ENCODE data around the gene COL19A1.
"Not testable (repeated sequence)": the region's sequence is repeated elsewhere in the genome, so short reads cannot be mapped to it uniquely, and the experiment has no call there.

The COL19A1 gene

DNA sequence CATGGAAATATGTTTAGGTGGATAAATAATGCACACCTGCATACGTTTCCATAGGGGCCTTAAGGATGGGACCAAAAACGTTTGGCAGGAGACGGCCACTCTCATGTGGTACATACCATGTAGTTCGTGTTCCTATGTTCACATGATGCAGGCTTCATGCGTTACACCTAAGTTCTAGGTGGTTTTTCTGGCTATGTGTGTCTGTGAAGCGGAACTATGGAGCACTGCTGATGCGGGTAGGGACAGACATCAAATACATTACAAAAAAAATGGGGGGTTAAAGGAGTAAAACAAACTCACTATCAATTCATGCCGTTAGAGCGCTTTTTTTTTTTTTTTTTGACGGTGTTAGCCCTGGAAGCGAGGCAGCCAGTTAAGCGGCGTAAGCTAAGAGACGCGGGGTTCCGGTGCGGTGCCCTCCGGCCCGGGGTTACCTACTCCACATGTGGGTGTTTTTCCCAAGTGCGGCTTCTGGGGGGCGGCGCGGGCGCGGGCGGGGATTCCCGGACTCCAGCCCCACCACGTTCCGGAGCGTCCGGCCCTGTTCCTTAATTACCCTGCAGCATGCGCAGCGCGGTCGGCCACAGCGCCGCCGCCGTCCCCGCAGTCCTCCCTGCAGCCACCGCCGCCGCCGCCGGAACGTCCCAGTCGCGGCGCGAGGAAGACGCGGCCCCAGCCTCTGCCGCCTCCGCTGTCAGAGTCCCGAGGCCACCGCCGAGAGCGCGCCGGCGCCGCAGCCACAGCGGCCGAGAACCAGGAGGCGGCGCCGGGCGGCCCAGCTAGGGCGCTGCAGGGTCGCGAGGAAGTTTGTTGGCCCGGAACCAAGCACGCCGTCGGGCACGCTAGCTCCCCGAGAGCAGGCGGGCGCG, 648 bp downstream of the COL19A1 start:
- no peak for FAIRE-seq

GRCh38 chr6:69867639-69867976, 1.3 kb downstream of the COL19A1 start:
- no peak for FAIRE-seq

- FAIRE-seq: no peak
These were observed 2.0 kb downstream of the COL19A1 start for GRCh38 chr6:69868252-69868804.

DNA sequence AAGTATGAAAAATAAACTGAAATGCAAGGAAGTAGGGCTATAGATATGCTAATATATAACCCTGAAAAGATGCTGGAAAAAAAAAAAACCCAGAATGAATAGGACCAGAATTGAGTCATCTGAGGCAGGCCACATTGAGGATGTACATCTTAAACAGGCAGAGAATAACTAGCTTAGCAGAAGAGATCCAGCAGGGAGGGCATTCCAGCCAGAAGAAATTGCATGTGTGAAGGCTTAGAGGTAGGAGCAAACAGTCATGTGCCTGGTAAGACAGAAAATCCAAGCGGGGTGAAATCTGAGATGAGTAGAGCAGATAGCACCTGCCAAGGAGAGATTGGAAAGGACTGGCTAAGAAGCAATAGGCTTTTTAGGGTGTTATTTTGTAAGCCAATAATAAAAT, 2.6 kb downstream of the COL19A1 start:
- no peak for FAIRE-seq

DNA sequence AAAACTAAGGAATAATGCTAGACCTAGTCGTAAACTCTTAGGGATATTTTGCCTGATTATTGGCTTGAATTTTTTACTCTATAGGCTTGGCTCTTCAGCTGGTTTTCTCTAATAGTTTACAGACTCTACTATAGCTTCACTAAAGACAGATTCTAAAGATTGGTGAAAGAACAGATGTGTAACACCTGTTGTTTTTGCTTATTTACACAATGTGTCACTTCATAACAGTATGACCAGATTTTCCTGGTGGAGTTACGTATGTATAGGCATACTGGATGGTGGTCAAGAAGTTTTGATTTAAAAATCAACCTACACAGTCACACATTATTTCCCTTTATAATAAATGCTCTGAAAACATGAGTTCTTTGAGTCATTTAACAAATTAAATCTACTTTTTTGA, 4.8 kb downstream of the COL19A1 start:
- FAIRE-seq: no peak

- no peak for FAIRE-seq
These were observed 6.9 kb downstream of the COL19A1 start for GRCh38 chr6:69873291-69873690.

GRCh38 chr6:69875715-69876114, 9.4 kb downstream of the COL19A1 start:
- FAIRE-seq: no peak

- no peak for FAIRE-seq
These were observed 12.4 kb downstream of the COL19A1 start for GRCh38 chr6:69878795-69879194.

DNA sequence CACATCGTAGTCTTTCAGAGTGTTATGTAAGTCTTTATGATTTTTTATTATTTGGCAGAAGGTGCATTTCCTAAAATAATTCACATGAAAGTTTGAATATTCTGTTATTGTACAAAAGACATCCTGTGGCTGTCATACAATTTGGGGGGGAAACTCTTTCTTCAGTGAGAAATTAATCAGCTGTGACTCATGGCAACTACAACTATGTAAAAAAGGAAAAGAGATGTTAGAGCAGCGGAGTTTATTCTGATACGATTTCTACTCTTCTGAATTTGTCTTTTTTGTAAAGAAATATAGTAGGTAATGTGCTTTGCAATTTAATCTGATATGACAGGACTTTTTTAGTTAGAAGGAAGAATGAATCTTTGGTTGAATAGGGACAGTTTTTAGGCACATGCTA, 14.2 kb downstream of the COL19A1 start:
- no peak for FAIRE-seq

DNA sequence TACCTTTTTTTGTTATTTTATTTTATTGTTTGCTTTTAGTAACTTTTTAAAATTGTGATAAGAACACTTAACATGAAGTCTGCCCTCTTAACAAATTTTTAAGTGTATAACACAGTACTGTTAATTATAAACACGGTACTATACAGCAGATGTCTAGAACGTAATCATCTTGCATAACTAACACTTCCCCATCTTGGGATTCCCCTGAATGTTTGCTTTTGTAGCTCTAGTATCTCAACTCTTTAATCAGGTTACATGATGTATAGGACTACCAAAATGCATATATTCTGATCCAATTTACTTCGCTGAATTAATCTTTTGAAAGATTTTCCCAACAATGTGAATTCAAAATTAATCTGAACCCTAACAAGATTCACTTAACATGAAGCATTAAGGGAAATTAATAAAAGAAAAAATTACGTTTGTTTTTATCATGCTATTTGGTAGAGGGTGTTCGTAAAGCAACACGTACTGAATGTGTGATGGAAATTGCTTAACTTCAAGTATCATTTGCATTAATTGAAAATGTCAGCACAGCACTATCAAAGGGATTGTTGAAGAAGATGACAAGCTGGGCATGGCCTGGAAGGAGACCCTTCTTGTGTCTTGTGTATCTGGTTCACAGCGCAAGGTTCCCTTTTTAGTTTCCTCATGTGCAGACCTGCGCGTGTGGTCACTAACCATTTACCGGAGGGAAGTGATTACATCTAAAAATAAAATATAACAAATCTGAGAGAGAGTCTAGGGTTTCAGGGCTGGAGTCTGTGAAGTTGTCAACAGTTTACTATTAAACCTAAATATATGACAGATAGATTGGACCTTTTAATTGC, 15.2 kb downstream of the COL19A1 start:
- no peak for FAIRE-seq

DNA sequence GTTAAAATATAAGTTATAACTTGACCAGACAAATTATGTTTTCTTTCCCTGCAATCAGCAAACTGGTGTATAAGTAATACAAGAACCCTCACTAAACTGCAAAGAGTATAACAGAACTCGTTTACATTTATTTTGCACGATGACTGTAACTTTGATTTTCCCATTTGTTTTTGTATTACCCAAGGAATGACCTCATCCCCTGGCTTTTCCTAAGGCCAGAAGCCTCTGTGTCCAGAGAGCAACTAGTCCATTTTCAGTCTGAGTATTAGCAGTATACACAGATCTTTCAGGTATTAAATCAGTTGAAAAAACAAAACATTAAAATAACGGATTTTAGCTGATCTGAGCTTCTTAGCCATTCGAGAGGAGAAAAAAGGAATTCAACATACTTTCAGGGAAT, 17.2 kb downstream of the COL19A1 start:
- FAIRE-seq: no peak

- no peak for FAIRE-seq
These were observed 17.9 kb downstream of the COL19A1 start for GRCh38 chr6:69884231-69884630.

GRCh38 chr6:69887026-69887425, 20.7 kb downstream of the COL19A1 start:
- FAIRE-seq: no peak

GRCh38 chr6:69887714-69888345, 21.5 kb downstream of the COL19A1 start:
- FAIRE-seq: no peak

- FAIRE-seq: no peak
These were observed 22.3 kb downstream of the COL19A1 start for GRCh38 chr6:69888482-69889233.

DNA sequence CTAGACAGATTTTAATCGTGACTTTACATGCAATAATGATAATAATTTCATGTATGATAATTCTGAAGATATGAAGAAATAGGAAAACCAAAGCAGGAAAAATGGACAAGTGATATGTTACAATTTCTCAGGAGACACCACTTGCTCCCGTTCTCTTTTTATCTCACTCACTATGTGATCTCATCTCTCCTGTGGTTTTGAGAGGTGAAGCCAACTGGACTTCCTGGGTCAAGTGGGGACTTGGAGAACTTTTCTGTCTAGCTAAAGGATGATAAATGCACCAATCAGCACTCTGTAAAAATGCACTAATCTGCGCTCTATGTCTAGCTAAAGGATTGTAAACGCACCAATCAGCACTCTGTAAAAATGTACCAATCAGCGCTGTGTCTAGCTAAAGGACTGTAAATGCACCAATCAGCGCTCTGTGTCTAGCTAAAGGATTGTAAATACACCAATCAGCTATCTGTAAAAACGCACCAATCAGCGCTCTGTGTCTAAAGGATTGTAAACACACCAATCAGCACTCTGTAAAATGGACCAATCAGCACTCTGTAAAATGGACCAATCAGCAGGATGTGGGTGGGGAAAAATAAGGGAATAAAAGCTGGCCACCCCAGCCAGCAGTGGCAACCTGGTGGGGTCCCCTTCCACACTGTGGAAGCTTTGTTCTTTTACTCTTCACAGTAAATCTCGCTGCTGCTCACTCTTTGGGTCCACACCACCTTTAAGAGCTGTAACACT, 23.0 kb downstream of the COL19A1 start:
- not testable (repeated sequence) for FAIRE-seq

GRCh38 chr6:69892561-69892960, 26.2 kb downstream of the COL19A1 start:
- FAIRE-seq: not testable (repeated sequence)

GRCh38 chr6:69893266-69893665, 26.9 kb downstream of the COL19A1 start:
- not testable (repeated sequence) for FAIRE-seq

GRCh38 chr6:69894578-69895347, 28.4 kb downstream of the COL19A1 start:
- FAIRE-seq: no peak

- FAIRE-seq: no peak
These were observed 29.0 kb downstream of the COL19A1 start for GRCh38 chr6:69895396-69895795.

GRCh38 chr6:69900869-69901268, 34.5 kb downstream of the COL19A1 start:
- FAIRE-seq: no peak
